ENCODE data around the gene INTS14. TPM values are rescaled to one million over a fixed set of nuclear protein-coding genes. Genes with fewer than 3 reads are reported as not detected.

Gene INTS14
- total and polyA plus RNA-seq, 5 donors from 2014 or later = 22.7 to 40.6 (median 30.5) TPM

- no peak overlapping the region for H3K4me3 Mint-ChIP-seq
- no peak for DNase-seq
- H3K4me1 Mint-ChIP-seq = peaks cover 21 to 34% (median 26%) of the 10 kb centered on the region in 4 donors
Measured at GRCh38 chr15:65541231-65541820, 69.6 kb downstream of the INTS14 start.

DNA sequence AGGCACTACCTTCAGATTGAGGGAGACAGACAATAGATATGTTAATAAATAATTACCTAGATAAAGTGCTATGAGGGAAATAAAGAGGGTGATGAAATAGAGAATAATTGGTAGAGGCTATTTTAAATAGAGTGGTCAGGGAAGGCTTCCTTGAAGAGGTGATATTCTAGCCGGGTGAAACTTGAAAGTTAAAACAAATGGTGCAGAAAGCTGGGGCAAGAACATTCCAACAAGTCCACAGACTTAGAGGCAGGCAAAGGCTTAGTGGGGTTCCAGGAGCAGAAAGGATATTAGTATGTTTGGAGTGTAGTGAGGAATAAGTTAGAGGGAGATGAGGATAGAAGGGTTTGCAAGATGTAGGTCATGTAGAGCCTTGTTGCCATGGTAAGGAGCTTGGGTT lies 70.6 kb downstream of the INTS14 start:
- peaks cover 0 to 1% (median 0%) of the 10 kb centered on the region in 7 donors for H3K9me3 Mint-ChIP-seq
- no peak for DNase-seq
- peaks cover 18 to 32% (median 26%) of the 10 kb centered on the region in 4 donors for H3K4me1 Mint-ChIP-seq
- no peaks in the 10 kb centered on the region for H3K27me3 Mint-ChIP-seq
- no peak overlapping the region for H3K4me3 Mint-ChIP-seq
- H3K27me3 ChIP-seq (ENCODE audit: control insufficient read depth, insufficient read depth, low read length) = no peaks in the 10 kb centered on the region
- H3K4me1 ChIP-seq (ENCODE audit: control insufficient read depth, insufficient read depth, low read length, poor library complexity, severe bottlenecking) = no peaks in the 10 kb centered on the region
- no peak overlapping the region for H3K27ac ChIP-seq (ENCODE audit: insufficient read depth, low read length, poor library complexity, severe bottlenecking)
- ATAC-seq (ENCODE audit: low read depth in 2 of 2) = no peak
- peak overlapping the region in 1 of 3 donors; percentile 15 for H3K27ac Mint-ChIP-seq
- H3K9me3 ChIP-seq (ENCODE audit: control insufficient read depth in 2 of 2, low read length in 2 of 2) = no peaks in the 10 kb centered on the region
- H3K36me3 ChIP-seq (ENCODE audit: control insufficient read depth, insufficient read depth, low read length) = no peaks in the 10 kb centered on the region
- peaks cover 4% of the 10 kb centered on the region for H3K36me3 Mint-ChIP-seq
- no peak overlapping the region for H3K4me3 ChIP-seq (ENCODE audit: low read depth, low read length)

More at GRCh38 chr15:65541231-65541820, 69.6 kb downstream of the INTS14 start:
- no peaks in the 10 kb centered on the region for H3K27me3 Mint-ChIP-seq
- peaks cover 0 to 1% (median 0%) of the 10 kb centered on the region in 7 donors for H3K9me3 Mint-ChIP-seq
- no peak overlapping the region for H3K27ac Mint-ChIP-seq
- no peak for ATAC-seq (ENCODE audit: low read depth in 2 of 2)
- H3K36me3 ChIP-seq (ENCODE audit: control insufficient read depth, insufficient read depth, low read length) = no peaks in the 10 kb centered on the region
- H3K4me3 ChIP-seq (ENCODE audit: low read depth, low read length) = no peak overlapping the region
- no peaks in the 10 kb centered on the region for H3K27me3 ChIP-seq (ENCODE audit: control insufficient read depth, insufficient read depth, low read length)
- H3K9me3 ChIP-seq (ENCODE audit: control insufficient read depth in 2 of 2, low read length in 2 of 2) = no peaks in the 10 kb centered on the region
- peaks cover 1% of the 10 kb centered on the region for H3K36me3 Mint-ChIP-seq
- no peaks in the 10 kb centered on the region for H3K4me1 ChIP-seq (ENCODE audit: control insufficient read depth, insufficient read depth, low read length, poor library complexity, severe bottlenecking)
- no peak overlapping the region for H3K27ac ChIP-seq (ENCODE audit: insufficient read depth, low read length, poor library complexity, severe bottlenecking)

DNA sequence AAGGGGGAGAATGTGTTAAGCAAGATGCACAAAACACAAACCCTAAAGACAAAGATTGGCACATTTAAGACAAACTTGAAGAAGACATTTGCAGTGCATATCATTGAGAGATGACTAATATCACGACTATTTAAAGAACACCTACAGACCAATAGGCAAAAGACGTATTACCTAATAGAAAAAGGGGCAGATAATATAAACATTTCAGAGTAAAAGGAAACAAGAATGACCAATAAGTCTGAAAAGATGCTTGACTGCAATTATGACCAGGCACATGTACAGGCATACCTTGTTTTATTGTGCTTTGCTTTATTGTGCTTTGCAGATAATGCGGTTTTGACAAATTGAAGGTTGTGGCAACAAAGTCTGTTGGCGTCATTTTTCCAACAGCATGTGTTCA lies 75.7 kb downstream of the INTS14 start:
- peaks cover 27 to 51% (median 39%) of the 10 kb centered on the region in 4 donors for H3K4me1 Mint-ChIP-seq
- H3K4me3 Mint-ChIP-seq = no peak overlapping the region
- DNase-seq (no peak), ATAC-seq (ENCODE audit: low read depth in 2 of 2) (no peak)
- Histone ChIP-seq H3K4me1 (ENCODE audit: control insufficient read depth, insufficient read depth, low read length, poor library complexity, severe bottlenecking) (peaks cover 3% of the 10 kb centered on the region), H3K36me3 (ENCODE audit: control insufficient read depth, insufficient read depth, low read length) (no peaks in the 10 kb centered on the region), H3K9me3 (ENCODE audit: control insufficient read depth in 2 of 2, low read length in 2 of 2) (no peaks in the 10 kb centered on the region), H3K27me3 (ENCODE audit: control insufficient read depth, insufficient read depth, low read length) (no peaks in the 10 kb centered on the region), H3K27ac (ENCODE audit: insufficient read depth, low read length, poor library complexity, severe bottlenecking) (no peak overlapping the region), H3K4me3 (ENCODE audit: low read depth, low read length) (no peak overlapping the region)
- peaks cover 8% of the 10 kb centered on the region for H3K36me3 Mint-ChIP-seq
- no peaks in the 10 kb centered on the region for H3K9me3 Mint-ChIP-seq
- peak overlapping the region in 1 of 3 donors; percentile 32 for H3K27ac Mint-ChIP-seq
- H3K27me3 Mint-ChIP-seq = no peaks in the 10 kb centered on the region

DNA sequence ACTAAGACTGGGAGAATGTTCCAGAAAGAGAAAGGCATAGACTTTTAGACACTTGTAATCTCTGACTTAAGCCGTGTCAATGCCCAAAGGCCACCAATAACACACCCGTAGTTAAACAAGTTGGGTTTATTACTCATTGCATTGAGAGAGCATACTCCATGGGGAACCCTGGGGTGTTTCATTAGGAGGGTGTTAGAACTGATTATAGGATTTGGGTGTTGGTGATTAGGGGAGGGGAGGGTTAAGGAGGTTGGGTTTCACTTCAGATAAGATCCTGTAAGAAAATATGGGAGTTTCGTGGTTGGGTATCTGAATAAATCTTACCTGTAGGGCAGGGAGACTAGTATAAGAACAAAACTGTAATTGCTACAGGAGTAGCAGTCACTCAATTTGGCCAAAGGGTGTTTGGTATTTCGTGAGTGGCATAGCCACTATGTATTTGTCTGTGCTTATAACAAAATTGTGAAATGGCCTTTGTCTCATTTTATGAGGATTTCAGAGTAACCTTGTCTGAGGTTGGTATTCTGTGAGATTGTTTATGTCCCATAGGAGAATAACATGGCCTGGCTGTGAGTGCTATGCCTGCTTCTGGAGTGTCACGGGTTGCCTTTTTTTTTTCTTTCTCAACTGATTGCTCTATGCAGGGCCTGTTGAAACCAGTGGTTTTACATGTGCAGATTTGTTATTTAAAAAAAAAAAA lies 77.7 kb downstream of the INTS14 start:
- DNase-seq (no peak), ATAC-seq (ENCODE audit: low read depth in 2 of 2) (no peak)
- Histone ChIP-seq H3K4me3 (ENCODE audit: low read depth, low read length) (no peak overlapping the region), H3K27me3 (ENCODE audit: control insufficient read depth, insufficient read depth, low read length) (no peaks in the 10 kb centered on the region), H3K9me3 (ENCODE audit: control insufficient read depth in 2 of 2, low read length in 2 of 2) (no peaks in the 10 kb centered on the region), H3K27ac (ENCODE audit: insufficient read depth, low read length, poor library complexity, severe bottlenecking) (no peak overlapping the region), H3K36me3 (ENCODE audit: control insufficient read depth, insufficient read depth, low read length) (no peaks in the 10 kb centered on the region), H3K4me1 (ENCODE audit: control insufficient read depth, insufficient read depth, low read length, poor library complexity, severe bottlenecking) (peaks cover 10% of the 10 kb centered on the region)
- H3K4me3 Mint-ChIP-seq = peak overlapping the region in 3 of 4 donors; percentile 61 to 89 (median 73)
- H3K27me3 Mint-ChIP-seq = no peaks in the 10 kb centered on the region
- H3K27ac Mint-ChIP-seq = peak overlapping the region in 2 of 3 donors; percentile 34 to 50
- H3K36me3 Mint-ChIP-seq = peaks cover 8% of the 10 kb centered on the region
- H3K4me1 Mint-ChIP-seq = peaks cover 22 to 50% (median 38%) of the 10 kb centered on the region in 4 donors
- H3K9me3 Mint-ChIP-seq = no peaks in the 10 kb centered on the region

- Histone ChIP-seq H3K4me1 (ENCODE audit: control insufficient read depth, insufficient read depth, low read length, poor library complexity, severe bottlenecking) (peaks cover 10% of the 10 kb centered on the region), H3K4me3 (ENCODE audit: low read depth, low read length) (no peak overlapping the region), H3K36me3 (ENCODE audit: control insufficient read depth, insufficient read depth, low read length) (no peaks in the 10 kb centered on the region), H3K27me3 (ENCODE audit: control insufficient read depth, insufficient read depth, low read length) (no peaks in the 10 kb centered on the region), H3K27ac (ENCODE audit: insufficient read depth, low read length, poor library complexity, severe bottlenecking) (no peak overlapping the region), H3K9me3 (ENCODE audit: control insufficient read depth in 2 of 2, low read length in 2 of 2) (no peaks in the 10 kb centered on the region)
- DNase-seq (peak in 1 of 3 donors; percentile 39), ATAC-seq (ENCODE audit: low read depth in 2 of 2) (no peak)
- Mint-ChIP-seq H3K36me3 (peaks cover 8% of the 10 kb centered on the region), H3K4me3 (peak overlapping the region; percentile 50 to 89 (median 63)), H3K27ac (peak overlapping the region in 2 of 3 donors; percentile 44 to 50), H3K9me3 (no peaks in the 10 kb centered on the region), H3K27me3 (no peaks in the 10 kb centered on the region), H3K4me1 (peaks cover 18 to 47% (median 36%) of the 10 kb centered on the region in 4 donors)
Measured at GRCh38 chr15:65532738-65533051, 78.2 kb downstream of the INTS14 start.

- H3K27ac Mint-ChIP-seq = peak within 1 kb of the TSS; percentile 34 to 92 (median 90)
Measured at GRCh38 chr15:65530318-65531111, 80.4 kb downstream of the INTS14 start, which contains the start of gene HACD3. TSS of gene HACD3 (plus strand) at chr15:65530463. CDS start at chr15:65530632, 169 bp downstream.

DNA sequence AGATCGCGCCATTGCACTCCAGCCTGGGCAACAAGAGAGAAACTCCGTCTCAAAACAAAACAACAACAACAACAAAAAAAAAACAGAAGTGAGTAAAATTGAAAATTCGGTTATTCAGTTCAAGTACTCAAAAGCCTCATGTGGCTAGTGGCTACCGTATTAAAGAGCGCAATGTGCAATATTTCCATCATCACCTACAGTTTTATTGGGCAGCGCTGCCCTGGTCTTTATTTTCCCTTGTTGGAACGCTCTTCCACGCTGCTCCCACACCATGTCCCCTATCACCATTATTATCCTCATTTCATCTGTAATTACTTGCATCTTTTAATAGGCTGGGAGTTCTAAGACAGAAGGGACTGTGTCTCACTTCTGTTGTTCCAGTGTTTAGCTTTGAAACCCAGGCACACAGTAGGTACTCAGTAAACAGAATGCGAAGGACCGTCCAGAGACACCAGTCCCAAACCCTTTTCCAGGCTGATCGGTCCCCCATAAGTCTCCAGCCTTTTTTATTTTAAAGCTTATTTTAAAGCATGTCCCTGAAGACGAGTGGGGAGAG lies 81.1 kb downstream of the INTS14 start:
- Mint-ChIP-seq H3K36me3 (peaks cover 4% of the 10 kb centered on the region), H3K27me3 (no peaks in the 10 kb centered on the region), H3K27ac (peak overlapping the region; percentile 34 to 90 (median 90)), H3K4me1 (peaks cover 14 to 40% (median 28%) of the 10 kb centered on the region in 4 donors), H3K4me3 (peak overlapping the region; percentile 61 to 93 (median 89)), H3K9me3 (no peaks in the 10 kb centered on the region)
- Histone ChIP-seq H3K9me3 (ENCODE audit: control insufficient read depth in 2 of 2, low read length in 2 of 2) (no peaks in the 10 kb centered on the region), H3K27me3 (ENCODE audit: control insufficient read depth, insufficient read depth, low read length) (no peaks in the 10 kb centered on the region), H3K4me1 (ENCODE audit: control insufficient read depth, insufficient read depth, low read length, poor library complexity, severe bottlenecking) (peaks cover 10% of the 10 kb centered on the region), H3K27ac (ENCODE audit: insufficient read depth, low read length, poor library complexity, severe bottlenecking) (no peak overlapping the region), H3K4me3 (ENCODE audit: low read depth, low read length) (peak overlapping the region; percentile 64), H3K36me3 (ENCODE audit: control insufficient read depth, insufficient read depth, low read length) (no peaks in the 10 kb centered on the region)
- DNase-seq = no peak
- no peak for ATAC-seq (ENCODE audit: low read depth in 2 of 2)

More at GRCh38 chr15:65530318-65531111, 80.4 kb downstream of the INTS14 start, which contains the start of gene HACD3:
- Histone ChIP-seq H3K9me3 (ENCODE audit: control insufficient read depth in 2 of 2, low read length in 2 of 2) (no peaks in the 10 kb centered on the region), H3K4me3 (ENCODE audit: low read depth, low read length) (peak within 1 kb of the TSS; percentile 75), H3K27me3 (ENCODE audit: control insufficient read depth, insufficient read depth, low read length) (no peaks in the 10 kb centered on the region), H3K27ac (ENCODE audit: insufficient read depth, low read length, poor library complexity, severe bottlenecking) (peak within 1 kb of the TSS; percentile 55), H3K36me3 (ENCODE audit: control insufficient read depth, insufficient read depth, low read length) (no peaks in the 10 kb centered on the region), H3K4me1 (ENCODE audit: control insufficient read depth, insufficient read depth, low read length, poor library complexity, severe bottlenecking) (peaks cover 10% of the 10 kb centered on the region)
- Mint-ChIP-seq H3K4me3 (peak within 1 kb of the TSS; percentile 73 to 93 (median 89)), H3K27me3 (no peaks in the 10 kb centered on the region), H3K36me3 (peaks cover 4% of the 10 kb centered on the region), H3K4me1 (peaks cover 18 to 42% (median 33%) of the 10 kb centered on the region in 4 donors), H3K9me3 (no peaks in the 10 kb centered on the region)
- ATAC-seq (ENCODE audit: low read depth in 2 of 2) (peak; percentile 95), DNase-seq (peak; percentile 81 to 89 (median 85))
